K562 (cell line): ENCODE measurements around the gene SPOCK2. TPM values are rescaled to one million over a fixed set of nuclear protein-coding genes. Genes with fewer than 3 reads are reported as not detected.
A peak's percentile ranks its signal among the peaks of the same experiment; 100 is the strongest.

ENCODE experiments used
- ATAC-seq: fragments of 200-7000 bp; cut with Tn5 transposase; 3 replicates; pipeline ENCODE4 v1.9.1; 2020; ENCODE audit warnings: moderate library complexity
- BruUV-seq: library from RNA; stranded (reverse); fragments of 400-500 nt; replicated peaks from 2 replicates; lab custom pipeline; 2021; lab: Mats Ljungman, UMichigan
- CTCF ChIA-PET: fragments of 300-600 bp; formaldehyde crosslinking; extraction: SDS; loops from one replicate; lab custom pipeline; 2021; ENCODE audit warnings: low intra/inter-chr PET ratio; lab: Yijun Ruan, JAX
- POLR2A ChIA-PET: fragments of 300-600, 350-650 bp; sonication (Branson Sonifier 250); formaldehyde crosslinking; extraction: SDS; loops from one replicate; lab custom pipeline; 2021; ENCODE audit warnings: antibody characterized with exemption, inconsistent platforms; lab: Yijun Ruan, JAX
- DNase-seq, 4 experiments: peaks; one replicate each; pipeline versions ENCODE4 v3.0.0 to v3.0.0-alpha.2; 2011 to 2018; ENCODE audit warnings: low spot score in 3 of 4, mixed read lengths in 3 of 4; ENCODE audit errors: extremely low read depth in 1 of 4
- FAIRE-seq: peaks from 2 replicates; lab custom pipeline; 2011; peaks lifted over from hg19 to GRCh38; lab: Jason Lieb, UNC
- H2AFZ ChIP-seq: 2 replicates; pipeline ENCODE4 v1.6.0; 2011; ENCODE audit warnings: low read depth, low read length, control low read depth, inconsistent platforms
- H3K27ac ChIP-seq: fragments of 200-600 bp; 3 replicates; pipeline ENCODE4 v1.8.0; 2011; ENCODE audit warnings: low read depth, mild to moderate bottlenecking, control low read depth, inconsistent platforms, low read length, moderate library complexity, mixed read lengths; ENCODE audit errors: extremely low read depth
- H3K27me3 ChIP-seq, 2 experiments: fragments of 300-600 bp in 1 of 2; 2 replicates in 1 of 2; 3 replicates in 1 of 2; pipeline versions ENCODE4 v1.6.0 to v1.8.0; 2011; ENCODE audit warnings: inconsistent platforms in 2 of 2, low read length in 2 of 2, mild to moderate bottlenecking in 1 of 2, mixed read lengths in 1 of 2, moderate library complexity in 1 of 2; ENCODE audit not compliant: control insufficient read depth in 2 of 2, insufficient read depth in 2 of 2
- H3K36me3 ChIP-seq: fragments of 300-600 bp; 3 replicates; pipeline ENCODE4 v1.8.0; 2011; ENCODE audit warnings: mild to moderate bottlenecking, low read length, inconsistent platforms; ENCODE audit not compliant: control insufficient read depth, insufficient read depth
- H3K4me1 ChIP-seq, 2 experiments: fragments of 200-600 bp in 1 of 2; replicated peaks in 1 of 2; 2 replicates in 1 of 2; 3 replicates in 1 of 2; pipeline versions ENCODE4 v1.5.1 to v1.8.0; 2011; ENCODE audit warnings: inconsistent platforms in 2 of 2, low read length in 2 of 2, mild to moderate bottlenecking in 1 of 2, mixed read lengths in 1 of 2, moderate library complexity in 1 of 2; ENCODE audit not compliant: control insufficient read depth in 2 of 2, insufficient read depth in 2 of 2
- H3K4me2 ChIP-seq: 2 replicates; pipeline ENCODE4 v1.6.1; 2011; ENCODE audit warnings: low read length, control low read depth, inconsistent platforms, mixed read lengths; ENCODE audit not compliant: insufficient read depth
- H3K4me3 ChIP-seq: fragments of 200-600 bp; sonication (generic), shearing (Covaris generic); 2 replicates; pipeline ENCODE4 v1.5.1; 2016; ENCODE audit warnings: control low read depth, inconsistent platforms
- H3K79me2 ChIP-seq: fragments of 200-600 bp; 3 replicates; pipeline ENCODE4 v1.8.0; 2011; ENCODE audit warnings: low read length, inconsistent platforms; ENCODE audit not compliant: control insufficient read depth, insufficient read depth
- H3K9ac ChIP-seq, 2 experiments: 2 replicates each; pipeline versions ENCODE4 v1.6.0 to v1.6.1; 2011; ENCODE audit warnings: low read depth in 2 of 2, low read length in 2 of 2, control low read depth in 1 of 2, inconsistent platforms in 1 of 2, mild to moderate bottlenecking in 1 of 2, mixed read lengths in 1 of 2; ENCODE audit not compliant: insufficient read depth in 1 of 2
- H3K9me1 ChIP-seq: one replicate; pipeline ENCODE4 v1.6.0; 2011; ENCODE audit warnings: inconsistent platforms, mild to moderate bottlenecking, low read length, moderate library complexity; ENCODE audit not compliant: control insufficient read depth, insufficient read depth
- H3K9me3 ChIP-seq: replicated peaks from 2 replicates; pipeline ENCODE4 v1.5.1; 2011; ENCODE audit warnings: low read depth, low read length, inconsistent platforms; ENCODE audit not compliant: control insufficient read depth, insufficient read depth
- H4K20me1 ChIP-seq: replicated peaks from 2 replicates; pipeline ENCODE4 v1.6.1; 2011; ENCODE audit warnings: low read length, inconsistent platforms, mixed read lengths; ENCODE audit not compliant: control insufficient read depth, insufficient read depth
- ATF1 ChIP-seq, 2 experiments: fragments of 450-650 bp in 1 of 2; IDR thresholded peaks; 2 replicates each; pipeline ENCODE4 v1.6.1; 2016; ENCODE audit warnings: missing compliant biosample characterization in 1 of 2, missing genetic modification characterization in 1 of 2
- ATF3 ChIP-seq, 2 experiments: fragments of 450-650 bp in 1 of 2; sonication (generic) in 1 of 2; formaldehyde crosslinking in 1 of 2; IDR thresholded peaks in 1 of 2; conservative IDR thresholded peaks in 1 of 2; 2 replicates each; pipeline versions ENCODE4 v1.6.1 to v1.8.1; 2016 to 2023; ENCODE audit warnings: mild to moderate bottlenecking in 2 of 2, moderate library complexity in 2 of 2, inconsistent platforms in 1 of 2, missing genetic modification reagents in 1 of 2
- ATF7 ChIP-seq: fragments of 450-650 bp; IDR thresholded peaks from 2 replicates; pipeline ENCODE4 v1.7.1; 2014; ENCODE audit warnings: mild to moderate bottlenecking, moderate library complexity
- HIVEP1 ChIP-seq: fragments of 250-450 bp; sonication (Bioruptor Pico); IDR thresholded peaks from 2 replicates; pipeline ENCODE4 v1.4.0; 2020; ENCODE audit warnings: mild to moderate bottlenecking
- ZNF384 ChIP-seq: IDR thresholded peaks from 2 replicates; pipeline ENCODE4 v1.6.1; 2012; ENCODE audit warnings: low read depth, low read length, improper control_type of control experiment
- WGBS: fragments of 100-300 bp; shearing (Covaris generic); methylation state at CpG from one replicate; pipeline ENCODE4 v1.1.6; 2016; ENCODE audit warnings: low coverage, mixed read lengths; ENCODE audit not compliant: insufficient coverage; ENCODE audit errors: missing lambda C conversion rate; 5-methylcytosine and 5-hydroxymethylcytosine counted together
- in situ Hi-C: fragments of 300-500 bp; cut with MboI; formaldehyde crosslinking; loops from 4 replicates; pipeline ENCODE4 v1.15.0; 2018; ENCODE audit warnings: inconsistent platforms, mixed read lengths
- intact Hi-C: fragments of 100-400 bp; cut with micrococcal nuclease; formaldehyde crosslinking; loops from 2 replicates; pipeline ENCODE4 v1.14.2; 2022
- polyA plus RNA-seq, 8 experiments: library from polyadenylated mRNA; depleted of rRNA in 4 of 8; stranded (reverse) in 5 of 8; unstranded in 3 of 8; fragments of >200 nt; fragmentation: Nextera tagmentation in 2 of 8; fragmentation: Illumina TruSeq in 1 of 8; extraction: Ambion mirVana in 2 of 8; extraction: Trizol in 1 of 8; gene quantifications; 2 replicates each; pipeline versions ENCODE4 v1.2.1 to v1.2.3, GENCODE V29; 2011 to 2014; ENCODE audit warnings: inconsistent platforms in 1 of 8, missing spikeins in 1 of 8
- total RNA-seq, 7 experiments: library from RNA; depleted of rRNA in 6 of 7; stranded (reverse); fragments of >200 nt in 6 of 7; fragmentation: Illumina TruSeq in 2 of 7; extraction: Trizol in 2 of 7; gene quantifications; 2 replicates each; pipeline versions ENCODE4 v1.2.1 to v1.2.3, GENCODE V29; 2011 to 2021; ENCODE audit warnings: low replicate concordance in 1 of 7

Gene SPOCK2
- total and polyA plus RNA-seq, 9 of the 15 experiments (the other 6 are each of a cell fraction or from before 2014, with no cell fraction given) = 0.04 to 0.86 (median 0.11) TPM; not detected in 2

GRCh38 chr10:72127571-72127970 is 39.2 kb upstream of the SPOCK2 start (continued):
- TF ChIP-seq HIVEP1 (CRISPR knock-in tag) (no peak), ZNF384 (no peak)

GRCh38 chr10:72126872-72127232 is 38.5 kb upstream of the SPOCK2 start:
- BruUV-seq = no TSS peak
- Histone ChIP-seq H3K36me3 (no peaks in the 10 kb centered on the region; the same call in 2 of the 3 replicates), H3K9me3 (no peaks in the 10 kb centered on the region), H4K20me1 (no peaks in the 10 kb centered on the region), H3K79me2 (no peaks in the 10 kb centered on the region), H3K4me2 (no peak overlapping the region), H3K4me3 (no peak overlapping the region), H3K27me3 (no peaks in the 10 kb centered on the region), H3K4me1 (peaks cover 0 to 5% of the 10 kb centered on the region in 2 experiments; a peak in 1 of 5 replicates), H3K9me1 (no peaks in the 10 kb centered on the region), H3K9ac (no peak overlapping the region), H3K27ac (no peak overlapping the region), H2AFZ (no peak overlapping the region)
- 73% methylated on average over 3 of the region's 3 CpGs for WGBS
- TF ChIP-seq ATF7 = peak; percentile 63; the same call in 1 of the 2 replicates
- no peak for TF ChIP-seq ATF1 (CRISPR knock-in tag; IDR thresholded peaks at IDR 0.05)
- TF ChIP-seq ATF1 (tag; IDR thresholded peaks at IDR 0.05) = no peak
- peak; percentile 46; the same call in 1 of the 2 replicates for TF ChIP-seq ATF3 (IDR thresholded peaks at IDR 0.05)
- no peak for TF ChIP-seq ATF3 (CRISPR knock-in tag; conservative IDR thresholded peaks at IDR 0.05)
- ChIA-PET CTCF (interaction anchor here (1.0 to 2.1 kb wide), 5 partner anchors 96 to 215 kb away, joined by 3 to 15 read pairs (median 8); no protein-coding TSS in a partner anchor), POLR2A (interaction anchor here (0.7 to 2.6 kb wide), 9 partner anchors 9 to 202 kb away, joined by 3 to 22 read pairs (median 4); partner anchors contain the start of gene DDIT4)
- DNase-seq (no peak), FAIRE-seq (no peak), ATAC-seq (peak; percentile 51)
- intact Hi-C loops (loop anchor here (1.0 to 2.0 kb wide), 3 partner anchors 96 to 201 kb away; partner anchors contain the start of gene DDIT4), in situ Hi-C loops (no loop called here)
